K562 (cell line): ENCODE results near the gene EMC10. TPM values are rescaled to one million over a fixed set of nuclear protein-coding genes. Genes with fewer than 3 reads are reported as not detected.

ENCODE experiments used
- CBX1 ChIP-seq: sonication (generic); IDR thresholded peaks from 2 replicates; pipeline ENCODE4 v1.6.1; 2016; ENCODE audit warnings: antibody characterized with exemption, low read depth, mild to moderate bottlenecking
- EZH2 ChIP-seq: IDR thresholded peaks from 2 replicates; pipeline ENCODE4 v1.6.1; 2012; ENCODE audit warnings: low read depth, mild to moderate bottlenecking, inconsistent platforms, low read length, borderline replicate concordance
- FOXM1 ChIP-seq, 2 experiments: fragments of 450-650 bp in 1 of 2; sonication (generic) in 1 of 2; formaldehyde crosslinking in 1 of 2; IDR thresholded peaks; 2 replicates each; pipeline versions ENCODE4 v1.6.1 to v1.9.0; 2017 to 2022; ENCODE audit warnings: low read depth in 2 of 2, mild to moderate bottlenecking in 2 of 2, missing genetic modification reagents in 1 of 2, moderate library complexity in 1 of 2
- HDAC2 ChIP-seq: fragments of 450-650 bp; IDR thresholded peaks from 2 replicates; pipeline ENCODE4 v1.6.1; 2016; ENCODE audit warnings: mild to moderate bottlenecking
- MCM5 ChIP-seq: fragments of 450-650 bp; IDR thresholded peaks from 2 replicates; pipeline ENCODE4 v1.6.1; 2016; ENCODE audit warnings: low read depth
- NCOA6 ChIP-seq: fragments of 450-650 bp; IDR thresholded peaks from 2 replicates; pipeline ENCODE4 v1.6.1; 2017; ENCODE audit warnings: mild to moderate bottlenecking
- NFATC3 ChIP-seq: fragments of 450-650 bp; IDR thresholded peaks from 2 replicates; pipeline ENCODE4 v1.6.1; 2017; ENCODE audit warnings: mild to moderate bottlenecking
- NFE2 ChIP-seq: IDR thresholded peaks from 2 replicates; pipeline ENCODE4 v1.6.1; 2014; ENCODE audit warnings: antibody characterized with exemption, low read depth
- NONO ChIP-seq, 2 experiments: fragments of 200-400 bp in 1 of 2; fragments of 450-650 bp in 1 of 2; formaldehyde crosslinking in 1 of 2; IDR thresholded peaks; 2 replicates each; pipeline ENCODE4 v1.6.1; 2017; ENCODE audit warnings: low read depth in 2 of 2, mild to moderate bottlenecking in 2 of 2, moderate library complexity in 2 of 2, low read length in 1 of 2
- OTX1 ChIP-seq: fragments of 450-650 bp; formaldehyde crosslinking; IDR thresholded peaks from 2 replicates; pipeline ENCODE4 v1.4.0; 2022; ENCODE audit warnings: mild to moderate bottlenecking
- PML ChIP-seq: IDR thresholded peaks from 2 replicates; pipeline ENCODE4 v1.6.1; 2012; ENCODE audit warnings: low read length, inconsistent platforms
- PRDM10 ChIP-seq: fragments of 450-650 bp; IDR thresholded peaks from 2 replicates; pipeline ENCODE4 v1.6.1; 2018; ENCODE audit not compliant: partially characterized antibody
- PTBP1 ChIP-seq: fragments of 200-400 bp; formaldehyde crosslinking; IDR thresholded peaks from 2 replicates; pipeline ENCODE4 v1.6.1; 2017; ENCODE audit warnings: low read depth, low read length
- RBM17 ChIP-seq: fragments of 200-400 bp; formaldehyde crosslinking; IDR thresholded peaks from 2 replicates; pipeline ENCODE4 v1.6.1; 2017; ENCODE audit warnings: low read depth, mild to moderate bottlenecking, low read length, borderline replicate concordance
- SRSF1 ChIP-seq: fragments of 200-400 bp; formaldehyde crosslinking; IDR thresholded peaks from 2 replicates; pipeline ENCODE4 v1.6.1; 2017; ENCODE audit warnings: mild to moderate bottlenecking, low read depth, low read length, moderate library complexity
- XRCC3 ChIP-seq: fragments of 450-650 bp; IDR thresholded peaks from 2 replicates; pipeline ENCODE4 v1.6.1; 2017; ENCODE audit warnings: mild to moderate bottlenecking, moderate library complexity
- ZFPM2 ChIP-seq: fragments of 250-450 bp; sonication (Bioruptor Pico); IDR thresholded peaks from 2 replicates; pipeline ENCODE4 v1.5.1; 2022; ENCODE audit warnings: mild to moderate bottlenecking
- ZNF282 ChIP-seq: sonication (generic); formaldehyde crosslinking; IDR thresholded peaks from 2 replicates; pipeline ENCODE4 v1.8.1; 2023; ENCODE audit warnings: missing genetic modification reagents
- ZNF668 ChIP-seq: fragments of 250-450 bp; sonication (Bioruptor Pico); IDR thresholded peaks from 2 replicates; pipeline ENCODE4 v1.8.0; 2022; ENCODE audit warnings: mild to moderate bottlenecking, inconsistent platforms
- polyA plus RNA-seq, 8 experiments: library from polyadenylated mRNA; depleted of rRNA in 4 of 8; stranded (reverse) in 5 of 8; unstranded in 3 of 8; fragments of >200 nt; fragmentation: Nextera tagmentation in 2 of 8; fragmentation: Illumina TruSeq in 1 of 8; extraction: Ambion mirVana in 2 of 8; extraction: Trizol in 1 of 8; gene quantifications; 2 replicates each; pipeline versions ENCODE4 v1.2.1 to v1.2.3, GENCODE V29; 2011 to 2014; ENCODE audit warnings: inconsistent platforms in 1 of 8, missing spikeins in 1 of 8
- total RNA-seq, 7 experiments: library from RNA; depleted of rRNA in 6 of 7; stranded (reverse); fragments of >200 nt in 6 of 7; fragmentation: Illumina TruSeq in 2 of 7; extraction: Trizol in 2 of 7; gene quantifications; 2 replicates each; pipeline versions ENCODE4 v1.2.1 to v1.2.3, GENCODE V29; 2011 to 2021; ENCODE audit warnings: low replicate concordance in 1 of 7
- TF ChIP-seq, protein P1 (sequence below): fragments of 250-450 bp; sonication (Bioruptor Pico); IDR thresholded peaks from 2 replicates; pipeline ENCODE4 v1.5.0; 2021; ENCODE audit warnings: mild to moderate bottlenecking, borderline replicate concordance
- TF ChIP-seq, protein P2 (sequence below): sonication (generic); formaldehyde crosslinking; IDR thresholded peaks from 2 replicates; pipeline ENCODE4 v1.8.0; 2022; ENCODE audit warnings: mild to moderate bottlenecking, missing genetic modification reagents, borderline replicate concordance

EMC10 gene
- total and polyA plus RNA-seq, 9 of the 15 experiments (the other 6 are each of a cell fraction or from before 2014, with no cell fraction given) = 1.4 to 46.0 (median 13.1) TPM

GRCh38 chr19:50476224-50476906 lies at the start of gene EMC10, which contains the start of gene GARIN5A (continued):
- TF ChIP-seq ZFPM2 (CRISPR knock-in tag) = no peak
- no peak for TF ChIP-seq OTX1 (CRISPR knock-in tag)
- TF ChIP-seq PRDM10 = no peak
- no peak for TF ChIP-seq MCM5
- no peak for TF ChIP-seq ZNF282 (CRISPR knock-in tag)
- no peak for TF ChIP-seq NFATC3
- TF ChIP-seq, protein P1, sequence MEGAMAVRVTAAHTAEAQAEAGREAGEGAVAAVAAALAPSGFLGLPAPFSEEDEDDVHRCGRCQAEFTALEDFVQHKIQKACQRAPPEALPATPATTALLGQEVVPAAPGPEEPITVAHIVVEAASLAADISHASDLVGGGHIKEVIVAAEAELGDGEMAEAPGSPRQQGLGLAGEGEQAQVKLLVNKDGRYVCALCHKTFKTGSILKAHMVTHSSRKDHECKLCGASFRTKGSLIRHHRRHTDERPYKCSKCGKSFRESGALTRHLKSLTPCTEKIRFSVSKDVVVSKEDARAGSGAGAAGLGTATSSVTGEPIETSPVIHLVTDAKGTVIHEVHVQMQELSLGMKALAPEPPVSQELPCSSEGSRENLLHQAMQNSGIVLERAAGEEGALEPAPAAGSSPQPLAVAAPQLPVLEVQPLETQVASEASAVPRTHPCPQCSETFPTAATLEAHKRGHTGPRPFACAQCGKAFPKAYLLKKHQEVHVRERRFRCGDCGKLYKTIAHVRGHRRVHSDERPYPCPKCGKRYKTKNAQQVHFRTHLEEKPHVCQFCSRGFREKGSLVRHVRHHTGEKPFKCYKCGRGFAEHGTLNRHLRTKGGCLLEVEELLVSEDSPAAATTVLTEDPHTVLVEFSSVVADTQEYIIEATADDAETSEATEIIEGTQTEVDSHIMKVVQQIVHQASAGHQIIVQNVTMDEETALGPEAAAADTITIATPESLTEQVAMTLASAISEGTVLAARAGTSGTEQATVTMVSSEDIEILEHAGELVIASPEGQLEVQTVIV (CRISPR knock-in tag) = no peak
- TF ChIP-seq, protein P2, sequence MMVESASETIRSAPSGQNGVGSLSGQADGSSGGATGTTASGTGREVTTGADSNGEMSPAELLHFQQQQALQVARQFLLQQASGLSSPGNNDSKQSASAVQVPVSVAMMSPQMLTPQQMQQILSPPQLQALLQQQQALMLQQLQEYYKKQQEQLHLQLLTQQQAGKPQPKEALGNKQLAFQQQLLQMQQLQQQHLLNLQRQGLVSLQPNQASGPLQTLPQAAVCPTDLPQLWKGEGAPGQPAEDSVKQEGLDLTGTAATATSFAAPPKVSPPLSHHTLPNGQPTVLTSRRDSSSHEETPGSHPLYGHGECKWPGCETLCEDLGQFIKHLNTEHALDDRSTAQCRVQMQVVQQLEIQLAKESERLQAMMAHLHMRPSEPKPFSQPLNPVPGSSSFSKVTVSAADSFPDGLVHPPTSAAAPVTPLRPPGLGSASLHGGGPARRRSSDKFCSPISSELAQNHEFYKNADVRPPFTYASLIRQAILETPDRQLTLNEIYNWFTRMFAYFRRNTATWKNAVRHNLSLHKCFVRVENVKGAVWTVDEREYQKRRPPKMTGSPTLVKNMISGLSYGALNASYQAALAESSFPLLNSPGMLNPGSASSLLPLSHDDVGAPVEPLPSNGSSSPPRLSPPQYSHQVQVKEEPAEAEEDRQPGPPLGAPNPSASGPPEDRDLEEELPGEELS (CRISPR knock-in tag) = no peak
- TF ChIP-seq PTBP1 = 0 out of 2 replicates have a peak, but pooled peaks have one; percentile 40
- TF ChIP-seq EZH2 = no peak
- TF ChIP-seq PML = peak; percentile 54; the same call in 1 of the 2 replicates
- no peak for TF ChIP-seq NCOA6
- TF ChIP-seq RBM17 = no peak
- TF ChIP-seq SRSF1 = no peak
- TF ChIP-seq NONO (IDR thresholded peaks at IDR 0.05; ENCODE audit: low read depth in 2 of 2, low read length in 1 of 2) = no peak; a peak in 1 of 4 replicates
- TF ChIP-seq XRCC3 = no peak
- no peak for TF ChIP-seq FOXM1 (IDR thresholded peaks at IDR 0.05; ENCODE audit: low read depth)
- TF ChIP-seq FOXM1 (CRISPR knock-in tag; IDR thresholded peaks at IDR 0.05; ENCODE audit: low read depth) = no peak
- TF ChIP-seq HDAC2 = 0 out of 2 replicates have a peak, but pooled peaks have one; percentile 8
- TF ChIP-seq NFE2 = peak; percentile 45; the same call in 1 of the 2 replicates
- TF ChIP-seq ZNF668 (CRISPR knock-in tag) = no peak
- no peak for TF ChIP-seq CBX1
